ENCODE data around the gene FLNC.

FLNC gene

GRCh38 chr7:128807191-128807590 lies 23.0 kb upstream of the FLNC start:
- DNase-seq, result no peak
- TF ChIP-seq CTCF (IDR thresholded peaks at IDR 0.05; ENCODE audit: low read depth, low read length, missing control alignments), result no peak
- Histone ChIP-seq H3K27ac (no peak overlapping the region), H3K4me3 (ENCODE audit: low read depth, low read length) (no peak overlapping the region), H3K27me3 (replicated peaks) (no peaks in the 10 kb centered on the region), H3K36me3 (replicated peaks) (no peaks in the 10 kb centered on the region)
- in situ Hi-C loops (cut with HindIII; ENCODE audit: low pct_ligation_motif_present, low sequenced_read_pairs), result no loop called here

- no peak overlapping the region for H3K27ac ChIP-seq
- no peak for TF ChIP-seq CTCF (IDR thresholded peaks at IDR 0.05; ENCODE audit: low read depth, low read length, missing control alignments)
- H3K27me3 ChIP-seq (replicated peaks), result no peaks in the 10 kb centered on the region
- no peak overlapping the region for H3K4me3 ChIP-seq (ENCODE audit: low read depth, low read length)
- in situ Hi-C loops (cut with HindIII; ENCODE audit: low pct_ligation_motif_present, low sequenced_read_pairs), result no loop called here
- DNase-seq, result no peak
- no peaks in the 10 kb centered on the region for H3K36me3 ChIP-seq (replicated peaks)
Observed at GRCh38 chr7:128809363-128809762, 20.8 kb upstream of the FLNC start.

GRCh38 chr7:128810473-128810872 lies 19.7 kb upstream of the FLNC start:
- H3K27ac ChIP-seq, result no peak overlapping the region
- TF ChIP-seq CTCF (IDR thresholded peaks at IDR 0.05; ENCODE audit: low read depth, low read length, missing control alignments), result no peak
- DNase-seq, result no peak
- no peaks in the 10 kb centered on the region for H3K36me3 ChIP-seq (replicated peaks)
- in situ Hi-C loops (cut with HindIII; ENCODE audit: low pct_ligation_motif_present, low sequenced_read_pairs), result no loop called here
- H3K27me3 ChIP-seq (replicated peaks), result no peaks in the 10 kb centered on the region
- H3K4me3 ChIP-seq (ENCODE audit: low read depth, low read length), result no peak overlapping the region

- TF ChIP-seq CTCF (IDR thresholded peaks at IDR 0.05; ENCODE audit: low read depth, low read length, missing control alignments), result no peak
- Histone ChIP-seq H3K4me3 (ENCODE audit: low read depth, low read length) (no peak overlapping the region), H3K27me3 (replicated peaks) (no peaks in the 10 kb centered on the region), H3K36me3 (replicated peaks) (no peaks in the 10 kb centered on the region), H3K27ac (no peak overlapping the region)
- in situ Hi-C loops (cut with HindIII; ENCODE audit: low pct_ligation_motif_present, low sequenced_read_pairs), result no loop called here
- no peak for DNase-seq
Observed at GRCh38 chr7:128810997-128811396, 19.2 kb upstream of the FLNC start.

GRCh38 chr7:128811631-128812430 lies 18.4 kb upstream of the FLNC start:
- DNase-seq, result no peak
- Histone ChIP-seq H3K4me3 (ENCODE audit: low read depth, low read length) (no peak overlapping the region), H3K27me3 (replicated peaks) (no peaks in the 10 kb centered on the region), H3K36me3 (replicated peaks) (no peaks in the 10 kb centered on the region), H3K27ac (no peak overlapping the region)
- TF ChIP-seq CTCF (IDR thresholded peaks at IDR 0.05; ENCODE audit: low read depth, low read length, missing control alignments), result no peak
- in situ Hi-C loops (cut with HindIII; ENCODE audit: low pct_ligation_motif_present, low sequenced_read_pairs), result no loop called here
